K562 (cell line): ENCODE data around the gene FBRS. TPM values are rescaled to one million over a fixed set of nuclear protein-coding genes. Genes with fewer than 3 reads are reported as not detected.
A peak's percentile ranks its signal among the peaks of the same experiment; 100 is the strongest.

Experiments used
- ASH1L ChIP-seq: fragments of 450-650 bp; IDR thresholded peaks from 2 replicates; pipeline ENCODE4 v1.6.1; 2018; ENCODE audit warnings: borderline replicate concordance, mild to moderate bottlenecking, low read depth; ENCODE audit not compliant: partially characterized antibody
- ATF7 ChIP-seq: fragments of 450-650 bp; IDR thresholded peaks from 2 replicates; pipeline ENCODE4 v1.7.1; 2014; ENCODE audit warnings: mild to moderate bottlenecking, moderate library complexity
- BMI1 ChIP-seq: fragments of 150-350 bp; IDR thresholded peaks from 2 replicates; pipeline ENCODE4 v1.6.1; 2014; ENCODE audit warnings: low read length
- CBFA2T2 ChIP-seq: fragments of 450-650 bp; conservative IDR thresholded peaks from 2 replicates; pipeline ENCODE4 v1.6.1; 2017; ENCODE audit warnings: mild to moderate bottlenecking
- CEBPB ChIP-seq: fragments of 450-650 bp; IDR thresholded peaks from 2 replicates; pipeline ENCODE4 v1.6.1; 2016; ENCODE audit warnings: missing genetic modification characterization, missing compliant biosample characterization
- DLX4 ChIP-seq: fragments of 250-450 bp; sonication (Bioruptor Pico); IDR thresholded peaks from 2 replicates; pipeline ENCODE4 v1.6.1; 2021; ENCODE audit warnings: mild to moderate bottlenecking
- DPF2 ChIP-seq: fragments of 450-650 bp; IDR thresholded peaks from 2 replicates; pipeline ENCODE4 v1.6.1; 2016
- FOS ChIP-seq: IDR thresholded peaks from 3 replicates; pipeline ENCODE4 v1.6.1; 2011; ENCODE audit not compliant: insufficient read length; ENCODE audit errors: extremely low read depth
- HMGN3 ChIP-seq: IDR thresholded peaks from 2 replicates; pipeline ENCODE4 v1.6.1; 2011; ENCODE audit warnings: borderline replicate concordance, low read depth, mild to moderate bottlenecking, mixed read lengths, low read length; ENCODE audit not compliant: insufficient read length; ENCODE audit errors: extremely low read depth
- HNRNPL ChIP-seq: fragments of 200-400 bp; formaldehyde crosslinking; IDR thresholded peaks from 2 replicates; pipeline ENCODE4 v1.6.1; 2017; ENCODE audit warnings: low read depth, mild to moderate bottlenecking, low read length
- PCBP1 ChIP-seq: fragments of 200-400 bp; formaldehyde crosslinking; IDR thresholded peaks from 2 replicates; pipeline ENCODE4 v1.6.1; 2018; ENCODE audit warnings: mild to moderate bottlenecking, low read depth, low read length; ENCODE audit not compliant: poor library complexity, severe bottlenecking
- POLR2AphosphoS5 ChIP-seq: IDR thresholded peaks from 2 replicates; pipeline ENCODE4 v1.6.1; 2011; ENCODE audit warnings: mild to moderate bottlenecking, low read depth, low read length, moderate library complexity; ENCODE audit not compliant: control insufficient read depth, insufficient read depth
- SETDB1 ChIP-seq: IDR thresholded peaks from one replicate; pipeline ENCODE4 v1.6.1; 2012; ENCODE audit warnings: low read length, control low read depth, inconsistent platforms
- SMAD3 ChIP-seq: fragments of 450-650 bp; formaldehyde crosslinking; conservative IDR thresholded peaks from 2 replicates; pipeline ENCODE4 v1.4.0; 2020; ENCODE audit warnings: mild to moderate bottlenecking
- SRF ChIP-seq, 2 experiments: fragments of 250-450, 450-650 bp in 1 of 2; sonication (Bioruptor Pico) in 1 of 2; sonication (generic) in 1 of 2; formaldehyde crosslinking; IDR thresholded peaks; 2 replicates each; pipeline versions ENCODE4 v1.5.0 to v1.5.1; 2020 to 2022; ENCODE audit warnings: mild to moderate bottlenecking in 1 of 2, missing genetic modification reagents in 1 of 2
- TAF1 ChIP-seq: IDR thresholded peaks from 2 replicates; pipeline ENCODE4 v1.6.1; 2011; ENCODE audit warnings: mild to moderate bottlenecking, low read length, moderate library complexity; ENCODE audit not compliant: insufficient read depth, control insufficient read depth, severe bottlenecking; ENCODE audit errors: extremely low read depth
- TCF15 ChIP-seq: fragments of 250-450 bp; sonication (Bioruptor Pico); IDR thresholded peaks from 2 replicates; pipeline ENCODE4 v1.8.0; 2022; ENCODE audit warnings: moderate library complexity, mild to moderate bottlenecking, inconsistent platforms
- TGIF2 ChIP-seq: sonication (generic); formaldehyde crosslinking; IDR thresholded peaks from 2 replicates; pipeline ENCODE4 v1.8.1; 2022; ENCODE audit warnings: mild to moderate bottlenecking, missing genetic modification reagents, moderate library complexity
- U2AF2 ChIP-seq: fragments of 200-400 bp; formaldehyde crosslinking; optimal IDR thresholded peaks from 2 replicates; pipeline ENCODE3; 2017; ENCODE audit warnings: low read depth, mild to moderate bottlenecking, low read length
- USF2 ChIP-seq: sonication (generic); formaldehyde crosslinking; IDR thresholded peaks from 2 replicates; pipeline ENCODE4 v1.5.0; 2020; ENCODE audit warnings: missing genetic modification reagents
- YY1 ChIP-seq, 3 experiments: IDR thresholded peaks; 2 replicates each; pipeline ENCODE4 v1.6.1; 2011; ENCODE audit warnings: low read length in 2 of 3, mild to moderate bottlenecking in 2 of 3, moderate library complexity in 2 of 3, borderline replicate concordance in 1 of 3, control low read depth in 1 of 3, low read depth in 1 of 3; ENCODE audit not compliant: insufficient read depth in 3 of 3, insufficient replicate concordance in 2 of 3, control insufficient read depth in 1 of 3, insufficient read length in 1 of 3; ENCODE audit errors: extremely low read depth in 1 of 3
- ZNF431 ChIP-seq: sonication (generic); formaldehyde crosslinking; IDR thresholded peaks from 2 replicates; pipeline ENCODE4 v1.8.0; 2022; ENCODE audit warnings: mild to moderate bottlenecking, missing genetic modification reagents
- polyA plus RNA-seq, 8 experiments: library from polyadenylated mRNA; depleted of rRNA in 4 of 8; stranded (reverse) in 5 of 8; unstranded in 3 of 8; fragments of >200 nt; fragmentation: Nextera tagmentation in 2 of 8; fragmentation: Illumina TruSeq in 1 of 8; extraction: Ambion mirVana in 2 of 8; extraction: Trizol in 1 of 8; gene quantifications; 2 replicates each; pipeline versions ENCODE4 v1.2.1 to v1.2.3, GENCODE V29; 2011 to 2014; ENCODE audit warnings: inconsistent platforms in 1 of 8, missing spikeins in 1 of 8
- total RNA-seq, 7 experiments: library from RNA; depleted of rRNA in 6 of 7; stranded (reverse); fragments of >200 nt in 6 of 7; fragmentation: Illumina TruSeq in 2 of 7; extraction: Trizol in 2 of 7; gene quantifications; 2 replicates each; pipeline versions ENCODE4 v1.2.1 to v1.2.3, GENCODE V29; 2011 to 2021; ENCODE audit warnings: low replicate concordance in 1 of 7
- TF ChIP-seq, protein P1 (sequence below): sonication (generic); formaldehyde crosslinking; IDR thresholded peaks from 2 replicates; pipeline ENCODE4 v1.8.1; 2023; ENCODE audit warnings: mild to moderate bottlenecking, missing genetic modification reagents

The FBRS gene
- total and polyA plus RNA-seq, 9 of the 15 experiments (the other 6 are each of a cell fraction or from before 2014, with no cell fraction given): 0.32 to 59.5 (median 13.1) TPM

DNA sequence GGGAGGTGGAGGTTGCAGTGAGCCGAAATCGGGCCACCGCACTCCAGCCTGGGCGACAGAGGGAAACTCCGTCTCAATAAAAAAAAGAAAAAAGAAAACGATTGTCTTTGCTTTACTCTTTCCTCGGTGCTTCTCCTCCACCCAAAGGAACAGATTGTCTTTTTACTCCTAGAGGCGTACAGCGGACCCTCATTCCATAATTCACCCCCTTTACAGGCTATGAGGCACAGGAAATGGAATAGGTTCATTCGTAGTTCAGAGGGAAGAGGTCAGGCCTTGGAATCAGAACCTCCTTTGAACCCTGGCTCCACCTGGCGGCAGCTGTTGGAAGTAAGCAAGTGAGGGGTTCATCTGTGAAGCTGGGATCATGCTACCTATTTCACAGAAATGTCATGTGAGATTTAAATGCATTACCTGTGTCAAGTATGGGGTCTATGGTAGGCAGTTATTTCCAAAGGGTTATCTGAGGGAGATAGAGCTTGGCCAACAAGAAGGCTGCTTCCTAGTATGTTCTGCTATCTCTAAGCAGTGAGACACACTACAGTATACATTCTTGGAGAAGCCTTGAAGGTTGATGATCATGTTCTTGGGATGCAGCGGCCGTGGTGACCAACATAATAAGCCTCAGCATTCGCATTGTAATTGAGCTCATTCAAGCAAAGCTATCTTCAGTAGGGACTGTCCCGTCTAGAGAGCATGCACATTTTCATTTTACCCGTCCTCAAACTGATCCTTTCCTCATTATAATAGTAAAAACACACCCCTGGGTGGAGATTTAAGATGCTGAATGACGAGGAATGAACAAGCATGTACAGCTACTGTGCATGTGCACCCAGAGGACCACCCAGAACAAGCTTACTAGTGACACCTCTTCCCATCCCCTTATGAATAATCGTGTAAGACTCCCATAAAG is 29.3 kb upstream of the FBRS start (continued):
- no peak for TF ChIP-seq CEBPB (tag)
- TF ChIP-seq USF2 (CRISPR knock-in tag): no peak
- TF ChIP-seq DLX4: no peak
- no peak for TF ChIP-seq FOS
- TF ChIP-seq POLR2AphosphoS5: no peak
- no peak for TF ChIP-seq SMAD3 (CRISPR knock-in tag)
- TF ChIP-seq TGIF2 (CRISPR knock-in tag): no peak
- no peak for TF ChIP-seq SRF (CRISPR knock-in tag; IDR thresholded peaks at IDR 0.05)
- TF ChIP-seq BMI1: no peak
- TF ChIP-seq CBFA2T2: no peak
- TF ChIP-seq U2AF2: no peak
- no peak for TF ChIP-seq SETDB1
- no peak for TF ChIP-seq HNRNPL
- TF ChIP-seq HMGN3: no peak
- no peak for TF ChIP-seq ASH1L
- TF ChIP-seq PCBP1: no peak
- TF ChIP-seq DPF2: no peak
- no peak for TF ChIP-seq TAF1
- no peak for TF ChIP-seq ZNF431 (CRISPR knock-in tag)
- TF ChIP-seq, protein P1, sequence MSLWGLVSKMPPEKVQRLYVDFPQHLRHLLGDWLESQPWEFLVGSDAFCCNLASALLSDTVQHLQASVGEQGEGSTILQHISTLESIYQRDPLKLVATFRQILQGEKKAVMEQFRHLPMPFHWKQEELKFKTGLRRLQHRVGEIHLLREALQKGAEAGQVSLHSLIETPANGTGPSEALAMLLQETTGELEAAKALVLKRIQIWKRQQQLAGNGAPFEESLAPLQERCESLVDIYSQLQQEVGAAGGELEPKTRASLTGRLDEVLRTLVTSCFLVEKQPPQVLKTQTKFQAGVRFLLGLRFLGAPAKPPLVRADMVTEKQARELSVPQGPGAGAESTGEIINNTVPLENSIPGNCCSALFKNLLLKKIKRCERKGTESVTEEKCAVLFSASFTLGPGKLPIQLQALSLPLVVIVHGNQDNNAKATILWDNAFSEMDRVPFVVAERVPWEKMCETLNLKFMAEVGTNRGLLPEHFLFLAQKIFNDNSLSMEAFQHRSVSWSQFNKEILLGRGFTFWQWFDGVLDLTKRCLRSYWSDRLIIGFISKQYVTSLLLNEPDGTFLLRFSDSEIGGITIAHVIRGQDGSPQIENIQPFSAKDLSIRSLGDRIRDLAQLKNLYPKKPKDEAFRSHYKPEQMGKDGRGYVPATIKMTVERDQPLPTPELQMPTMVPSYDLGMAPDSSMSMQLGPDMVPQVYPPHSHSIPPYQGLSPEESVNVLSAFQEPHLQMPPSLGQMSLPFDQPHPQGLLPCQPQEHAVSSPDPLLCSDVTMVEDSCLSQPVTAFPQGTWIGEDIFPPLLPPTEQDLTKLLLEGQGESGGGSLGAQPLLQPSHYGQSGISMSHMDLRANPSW (CRISPR knock-in tag): no peak
- TF ChIP-seq ATF7: 0 out of 2 replicates have a peak, but pooled peaks have one; percentile 28
- TF ChIP-seq TCF15 (CRISPR knock-in tag): no peak
- no peak for TF ChIP-seq YY1 (IDR thresholded peaks at IDR 0.05; ENCODE audit: borderline replicate concordance in 1 of 3, control insufficient read depth in 1 of 3, extremely low read depth in 1 of 3, insufficient read depth in 3 of 3, insufficient read length in 1 of 3, insufficient replicate concordance in 2 of 3, low read depth in 1 of 3, low read length in 2 of 3)
